Loucy (cell line): ENCODE data around the gene TMEM234.

ENCODE experiments used
- H2AFZ ChIP-seq: fragments of 200-600 bp; sonication (generic); 2 replicates; pipeline ENCODE4 v1.6.0; 2016; ENCODE audit warnings: antibody characterized with exemption, mild to moderate bottlenecking, low read length, moderate library complexity
- H3F3A ChIP-seq: fragments of 200-600 bp; 2 replicates; pipeline ENCODE4 v1.6.0; 2016; ENCODE audit warnings: antibody characterized with exemption, low read depth, mild to moderate bottlenecking
- H3K27me3 ChIP-seq: fragments of 200-600 bp; sonication (generic); 2 replicates; pipeline ENCODE4 v1.6.1; 2014; ENCODE audit warnings: low read length, mild to moderate bottlenecking; ENCODE audit not compliant: insufficient read depth, poor library complexity, severe bottlenecking
- H3K36me3 ChIP-seq: fragments of 200-600 bp; sonication (generic); 2 replicates; pipeline ENCODE4 v1.6.1; 2016; ENCODE audit warnings: low read length; ENCODE audit not compliant: insufficient read depth
- H3K4me1 ChIP-seq: fragments of 200-600 bp; sonication (generic); 2 replicates; pipeline ENCODE4 v1.5.1; 2014; ENCODE audit warnings: low read length, mild to moderate bottlenecking; ENCODE audit not compliant: insufficient read depth, poor library complexity, severe bottlenecking
- H3K4me2 ChIP-seq: fragments of 200-600 bp; sonication (generic); 2 replicates; pipeline ENCODE4 v1.6.0; 2014; ENCODE audit warnings: antibody characterized with exemption, low read length, low read depth, mild to moderate bottlenecking; ENCODE audit not compliant: poor library complexity, severe bottlenecking
- H3K4me3 ChIP-seq: fragments of 200-600 bp; sonication (generic); 2 replicates; pipeline ENCODE4 v1.5.1; 2014; ENCODE audit warnings: low read length, mild to moderate bottlenecking, mixed read lengths; ENCODE audit not compliant: poor library complexity, severe bottlenecking
- H3K79me2 ChIP-seq: fragments of 200-600 bp; sonication (generic); 2 replicates; pipeline ENCODE4 v1.6.1; 2014; ENCODE audit warnings: low read length; ENCODE audit not compliant: insufficient read depth
- H3K9ac ChIP-seq: fragments of 200-600 bp; sonication (generic); 2 replicates; pipeline ENCODE4 v1.6.0; 2014; ENCODE audit warnings: mild to moderate bottlenecking, low read depth, low read length, moderate library complexity; ENCODE audit not compliant: poor library complexity, severe bottlenecking
- H3K9me2 ChIP-seq: fragments of 200-600 bp; sonication (generic); replicated peaks from 2 replicates; pipeline ENCODE4 v1.6.1; 2016; ENCODE audit warnings: low read depth, low read length, mixed read lengths
- H3K9me3 ChIP-seq: fragments of 200-600 bp; sonication (generic); 2 replicates; pipeline ENCODE4 v1.6.1; 2014; ENCODE audit warnings: mild to moderate bottlenecking, antibody characterized with exemption, low read length, low read depth; ENCODE audit not compliant: insufficient read depth
- H4K20me1 ChIP-seq: fragments of 200-600 bp; sonication (generic); 2 replicates; pipeline ENCODE4 v1.6.0; 2014; ENCODE audit warnings: antibody characterized with exemption, low read length, mild to moderate bottlenecking; ENCODE audit not compliant: insufficient read depth, poor library complexity, severe bottlenecking
- CTCF ChIP-seq: fragments of 200-600 bp; sonication (generic); conservative IDR thresholded peaks from 2 replicates; pipeline ENCODE4 v1.5.1; 2014; ENCODE audit warnings: mild to moderate bottlenecking, antibody characterized with exemption, low read length
- EZH2phosphoT487 ChIP-seq: fragments of 200-600 bp; IDR thresholded peaks from 2 replicates; pipeline ENCODE4 v1.6.1; 2018; ENCODE audit warnings: antibody characterized with exemption, mild to moderate bottlenecking, moderate library complexity, borderline replicate concordance

TMEM234 gene

GRCh38 chr1:32199043-32199716, 23.0 kb downstream of the TMEM234 start:
- H3K9me2 ChIP-seq: no peaks in the 10 kb centered on the region
- TF ChIP-seq EZH2phosphoT487: no peak
- no peak for TF ChIP-seq CTCF
- peaks cover 4% of the 10 kb centered on the region; the same call in 1 of the 2 replicates for H3F3A ChIP-seq
- H3K4me2 ChIP-seq: no peak overlapping the region
- peaks cover 61% of the 10 kb centered on the region for H3K4me1 ChIP-seq
- H3K27me3 ChIP-seq: no peaks in the 10 kb centered on the region
- H3K9ac ChIP-seq: no peak overlapping the region
- peaks cover 25% of the 10 kb centered on the region; the same call in 1 of the 2 replicates for H3K36me3 ChIP-seq
- H3K9me3 ChIP-seq: no peaks in the 10 kb centered on the region
- H2AFZ ChIP-seq: no peak overlapping the region
- H3K79me2 ChIP-seq: peaks cover 11% of the 10 kb centered on the region; the same call in 1 of the 2 replicates
- peaks cover 42% of the 10 kb centered on the region for H4K20me1 ChIP-seq
- H3K4me3 ChIP-seq: no peak overlapping the region

GRCh38 chr1:32198237-32199042, 23.7 kb downstream of the TMEM234 start:
- Histone ChIP-seq H2AFZ (no peak overlapping the region), H3K36me3 (peaks cover 32% of the 10 kb centered on the region; the same call in 1 of the 2 replicates), H3K9ac (no peak overlapping the region), H3K79me2 (peaks cover 11% of the 10 kb centered on the region; the same call in 1 of the 2 replicates), H3K4me1 (peaks cover 53% of the 10 kb centered on the region), H3F3A (peaks cover 7% of the 10 kb centered on the region; the same call in 1 of the 2 replicates), H3K27me3 (no peaks in the 10 kb centered on the region), H4K20me1 (peaks cover 42% of the 10 kb centered on the region), H3K4me3 (no peak overlapping the region), H3K9me2 (no peaks in the 10 kb centered on the region), H3K4me2 (no peak overlapping the region), H3K9me3 (no peaks in the 10 kb centered on the region)
- TF ChIP-seq CTCF: no peak
- TF ChIP-seq EZH2phosphoT487: no peak

- Histone ChIP-seq H3K9me2 (no peaks in the 10 kb centered on the region), H3K9ac (no peak overlapping the region), H3K27me3 (no peaks in the 10 kb centered on the region), H3K79me2 (peaks cover 11% of the 10 kb centered on the region; the same call in 1 of the 2 replicates), H3K4me3 (no peak overlapping the region), H2AFZ (no peak overlapping the region), H4K20me1 (peaks cover 46% of the 10 kb centered on the region), H3K4me1 (peaks cover 50% of the 10 kb centered on the region), H3F3A (peaks cover 7% of the 10 kb centered on the region; the same call in 1 of the 2 replicates), H3K4me2 (no peak overlapping the region), H3K9me3 (no peaks in the 10 kb centered on the region), H3K36me3 (peaks cover 38% of the 10 kb centered on the region; the same call in 1 of the 2 replicates)
- TF ChIP-seq EZH2phosphoT487: no peak
- no peak for TF ChIP-seq CTCF
These were observed 24.3 kb downstream of the TMEM234 start for GRCh38 chr1:32197837-32198236.
